SK-N-SH treated with all-trans-retinoic acid at 6 μM for 48 hours (cell line): ENCODE data around the gene FCHO1.
A peak's percentile ranks its signal among the peaks of the same experiment; 100 is the strongest.

Experiments used
- ATAC-seq: fragments of 200-7000 bp; cut with Tn5 transposase; 3 replicates; pipeline ENCODE4 v1.9.1; 2020; ENCODE audit warnings: mild to moderate bottlenecking, moderate library complexity
- ARNTL ChIP-seq: fragments of 450-650 bp; formaldehyde crosslinking; IDR thresholded peaks from 2 replicates; pipeline ENCODE4 v1.5.0; 2020; ENCODE audit warnings: low read depth, mild to moderate bottlenecking, moderate library complexity, borderline replicate concordance
- BACH2 ChIP-seq: fragments of 250-450 bp; sonication (Bioruptor Pico); IDR thresholded peaks from 2 replicates; pipeline ENCODE4 v1.9.0; 2021; ENCODE audit warnings: mild to moderate bottlenecking, borderline replicate concordance
- CREB5 ChIP-seq: fragments of 250-450 bp; sonication (Bioruptor Pico); IDR thresholded peaks from 2 replicates; pipeline ENCODE4 v1.5.1; 2020; ENCODE audit warnings: low read depth, mild to moderate bottlenecking, moderate library complexity
- CSDC2 ChIP-seq: fragments of 250-450 bp; sonication (Bioruptor Pico); IDR thresholded peaks from 2 replicates; pipeline ENCODE4 v1.5.0; 2020; ENCODE audit warnings: mild to moderate bottlenecking, moderate library complexity
- ESRRG ChIP-seq: fragments of 250-450 bp; sonication (Bioruptor Pico); IDR thresholded peaks from 2 replicates; pipeline ENCODE4 v1.6.1; 2021; ENCODE audit warnings: mild to moderate bottlenecking
- ISL1 ChIP-seq: fragments of 250-450 bp; sonication (Bioruptor Pico); IDR thresholded peaks from 2 replicates; pipeline ENCODE4 v2.1.2; 2022; ENCODE audit warnings: mild to moderate bottlenecking, moderate library complexity
- OSR1 ChIP-seq: fragments of 250-450 bp; sonication (Bioruptor Pico); IDR thresholded peaks from 2 replicates; pipeline ENCODE4 v1.8.0; 2022; ENCODE audit warnings: moderate library complexity, mild to moderate bottlenecking, inconsistent platforms
- PATZ1 ChIP-seq: fragments of 250-450 bp; sonication (Bioruptor Pico); IDR thresholded peaks from 2 replicates; pipeline ENCODE4 v1.8.0; 2020; ENCODE audit warnings: mild to moderate bottlenecking, moderate library complexity, borderline replicate concordance
- POU6F1 ChIP-seq: fragments of 250-450 bp; sonication (Bioruptor Pico); IDR thresholded peaks from 2 replicates; pipeline ENCODE4 v1.8.0; 2021; ENCODE audit warnings: low read depth, mild to moderate bottlenecking, moderate library complexity, borderline replicate concordance
- RARB ChIP-seq: fragments of 250-450 bp; sonication (Bioruptor Pico); IDR thresholded peaks from 2 replicates; pipeline ENCODE4 v1.8.0; 2021; ENCODE audit warnings: mild to moderate bottlenecking, moderate library complexity
- SNAI2 ChIP-seq: fragments of 250-450 bp; sonication (Bioruptor Pico); IDR thresholded peaks from 2 replicates; pipeline ENCODE4 v1.5.0; 2020; ENCODE audit warnings: mild to moderate bottlenecking, moderate library complexity
- TOX ChIP-seq: fragments of 250-450 bp; sonication (Bioruptor Pico); IDR thresholded peaks from 2 replicates; pipeline ENCODE4 v1.8.0; 2021; ENCODE audit warnings: mild to moderate bottlenecking, moderate library complexity, borderline replicate concordance
- ZC3H10 ChIP-seq: fragments of 250-450 bp; sonication (Bioruptor Pico); IDR thresholded peaks from 2 replicates; pipeline ENCODE4 v1.5.1; 2021; ENCODE audit warnings: mild to moderate bottlenecking, moderate library complexity
- ZFP3 ChIP-seq: fragments of 250-450 bp; sonication (Bioruptor Pico); IDR thresholded peaks from 2 replicates; pipeline ENCODE4 v1.5.0; 2020; ENCODE audit warnings: mild to moderate bottlenecking, moderate library complexity
- ZFP30 ChIP-seq: fragments of 450-650 bp; formaldehyde crosslinking; IDR thresholded peaks from 2 replicates; pipeline ENCODE4 v1.5.0; 2022; ENCODE audit warnings: mild to moderate bottlenecking, moderate library complexity
- ZNF70 ChIP-seq: fragments of 450-650 bp; formaldehyde crosslinking; IDR thresholded peaks from 2 replicates; pipeline ENCODE4 v1.5.0; 2020; ENCODE audit warnings: mild to moderate bottlenecking, moderate library complexity
- ZNF8 ChIP-seq: fragments of 450-650 bp; formaldehyde crosslinking; IDR thresholded peaks from 2 replicates; pipeline ENCODE4 v1.5.0; 2020; ENCODE audit warnings: mild to moderate bottlenecking, moderate library complexity
- TF ChIP-seq, protein P1 (sequence below): fragments of 250-450 bp; sonication (Bioruptor Pico); IDR thresholded peaks from 2 replicates; pipeline ENCODE4 v1.5.1; 2021; ENCODE audit warnings: mild to moderate bottlenecking, moderate library complexity
- TF ChIP-seq, protein P2 (sequence below): fragments of 250-450 bp; sonication (Bioruptor Pico); IDR thresholded peaks from 2 replicates; pipeline ENCODE4 v1.5.0; 2020; ENCODE audit warnings: mild to moderate bottlenecking, moderate library complexity

The FCHO1 gene

GRCh38 chr19:17830567-17831418 lies 79.5 kb downstream of the FCHO1 start:
- peak; percentile 90 for ATAC-seq
- no peak for TF ChIP-seq ZNF8 (CRISPR knock-in tag)
- TF ChIP-seq SNAI2 (CRISPR knock-in tag) = no peak
- no peak for TF ChIP-seq CSDC2 (CRISPR knock-in tag)
- TF ChIP-seq, protein P1, sequence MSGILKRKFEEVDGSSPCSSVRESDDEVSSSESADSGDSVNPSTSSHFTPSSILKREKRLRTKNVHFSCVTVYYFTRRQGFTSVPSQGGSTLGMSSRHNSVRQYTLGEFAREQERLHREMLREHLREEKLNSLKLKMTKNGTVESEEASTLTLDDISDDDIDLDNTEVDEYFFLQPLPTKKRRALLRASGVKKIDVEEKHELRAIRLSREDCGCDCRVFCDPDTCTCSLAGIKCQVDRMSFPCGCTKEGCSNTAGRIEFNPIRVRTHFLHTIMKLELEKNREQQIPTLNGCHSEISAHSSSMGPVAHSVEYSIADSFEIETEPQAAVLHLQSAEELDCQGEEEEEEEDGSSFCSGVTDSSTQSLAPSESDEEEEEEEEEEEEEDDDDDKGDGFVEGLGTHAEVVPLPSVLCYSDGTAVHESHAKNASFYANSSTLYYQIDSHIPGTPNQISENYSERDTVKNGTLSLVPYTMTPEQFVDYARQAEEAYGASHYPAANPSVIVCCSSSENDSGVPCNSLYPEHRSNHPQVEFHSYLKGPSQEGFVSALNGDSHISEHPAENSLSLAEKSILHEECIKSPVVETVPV (CRISPR knock-in tag) = no peak
- TF ChIP-seq, protein P2, sequence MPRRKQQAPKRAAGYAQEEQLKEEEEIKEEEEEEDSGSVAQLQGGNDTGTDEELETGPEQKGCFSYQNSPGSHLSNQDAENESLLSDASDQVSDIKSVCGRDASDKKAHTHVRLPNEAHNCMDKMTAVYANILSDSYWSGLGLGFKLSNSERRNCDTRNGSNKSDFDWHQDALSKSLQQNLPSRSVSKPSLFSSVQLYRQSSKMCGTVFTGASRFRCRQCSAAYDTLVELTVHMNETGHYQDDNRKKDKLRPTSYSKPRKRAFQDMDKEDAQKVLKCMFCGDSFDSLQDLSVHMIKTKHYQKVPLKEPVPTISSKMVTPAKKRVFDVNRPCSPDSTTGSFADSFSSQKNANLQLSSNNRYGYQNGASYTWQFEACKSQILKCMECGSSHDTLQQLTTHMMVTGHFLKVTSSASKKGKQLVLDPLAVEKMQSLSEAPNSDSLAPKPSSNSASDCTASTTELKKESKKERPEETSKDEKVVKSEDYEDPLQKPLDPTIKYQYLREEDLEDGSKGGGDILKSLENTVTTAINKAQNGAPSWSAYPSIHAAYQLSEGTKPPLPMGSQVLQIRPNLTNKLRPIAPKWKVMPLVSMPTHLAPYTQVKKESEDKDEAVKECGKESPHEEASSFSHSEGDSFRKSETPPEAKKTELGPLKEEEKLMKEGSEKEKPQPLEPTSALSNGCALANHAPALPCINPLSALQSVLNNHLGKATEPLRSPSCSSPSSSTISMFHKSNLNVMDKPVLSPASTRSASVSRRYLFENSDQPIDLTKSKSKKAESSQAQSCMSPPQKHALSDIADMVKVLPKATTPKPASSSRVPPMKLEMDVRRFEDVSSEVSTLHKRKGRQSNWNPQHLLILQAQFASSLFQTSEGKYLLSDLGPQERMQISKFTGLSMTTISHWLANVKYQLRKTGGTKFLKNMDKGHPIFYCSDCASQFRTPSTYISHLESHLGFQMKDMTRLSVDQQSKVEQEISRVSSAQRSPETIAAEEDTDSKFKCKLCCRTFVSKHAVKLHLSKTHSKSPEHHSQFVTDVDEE (CRISPR knock-in tag) = no peak
- no peak for TF ChIP-seq ISL1 (CRISPR knock-in tag)
- no peak for TF ChIP-seq CREB5 (CRISPR knock-in tag)
- TF ChIP-seq ZFP3 (CRISPR knock-in tag) = no peak
- no peak for TF ChIP-seq ZFP30 (CRISPR knock-in tag)
- no peak for TF ChIP-seq OSR1 (CRISPR knock-in tag)
- TF ChIP-seq TOX (CRISPR knock-in tag) = no peak

- TF ChIP-seq ZFP3 (CRISPR knock-in tag) (no peak), POU6F1 (CRISPR knock-in tag) (no peak), ZFP30 (CRISPR knock-in tag) (no peak), ZNF8 (CRISPR knock-in tag) (no peak), BACH2 (CRISPR knock-in tag) (no peak), ESRRG (no peak), SNAI2 (CRISPR knock-in tag) (no peak), PATZ1 (CRISPR knock-in tag) (no peak), RARB (CRISPR knock-in tag) (no peak), TOX (CRISPR knock-in tag) (no peak), ISL1 (CRISPR knock-in tag) (no peak), ZC3H10 (no peak), ARNTL (CRISPR knock-in tag) (no peak), ZNF70 (CRISPR knock-in tag) (no peak), CSDC2 (CRISPR knock-in tag) (no peak), OSR1 (CRISPR knock-in tag) (no peak)
- TF ChIP-seq, protein P1 (CRISPR knock-in tag) = no peak
- TF ChIP-seq, protein P2 (CRISPR knock-in tag) = no peak
- ATAC-seq = no peak
Measured at GRCh38 chr19:17831419-17831888, 80.2 kb downstream of the FCHO1 start.
